ENCODE data around the gene TOGARAM2.
"Not testable (repeated sequence)": the region's sequence is repeated elsewhere in the genome, so short reads cannot be mapped to it uniquely, and the experiment has no call there.

The TOGARAM2 gene

GRCh38 chr2:29079887-29080286 lies 98.8 kb downstream of the TOGARAM2 start:
- no peak for DNase-seq

GRCh38 chr2:29080886-29081743 lies 100.0 kb downstream of the TOGARAM2 start:
- no peak for DNase-seq

- DNase-seq: no peak
These were observed 101.9 kb downstream of the TOGARAM2 start for GRCh38 chr2:29082804-29083495.

- DNase-seq: no peak
These were observed 103.5 kb downstream of the TOGARAM2 start for GRCh38 chr2:29084554-29084953.

GRCh38 chr2:29090311-29090710 lies 109.2 kb downstream of the TOGARAM2 start:
- not testable (repeated sequence) for DNase-seq

- no peak for DNase-seq
These were observed 115.9 kb downstream of the TOGARAM2 start for GRCh38 chr2:29096969-29097368.

- DNase-seq: no peak
These were observed 116.5 kb downstream of the TOGARAM2 start for GRCh38 chr2:29097569-29097968.

GRCh38 chr2:29100564-29100963 lies 119.5 kb downstream of the TOGARAM2 start:
- no peak for DNase-seq
